Eye (tissue), 1 donor: ENCODE measurements around the gene DAB2.

ENCODE experiments used
- DNase-seq: peaks from one replicate; pipeline ENCODE4 v3.0.0-alpha.2; 2015

DAB2 gene

GRCh38 chr5:39333104-39333503 lies 91.7 kb downstream of the DAB2 start:
- no peak for DNase-seq

DNA sequence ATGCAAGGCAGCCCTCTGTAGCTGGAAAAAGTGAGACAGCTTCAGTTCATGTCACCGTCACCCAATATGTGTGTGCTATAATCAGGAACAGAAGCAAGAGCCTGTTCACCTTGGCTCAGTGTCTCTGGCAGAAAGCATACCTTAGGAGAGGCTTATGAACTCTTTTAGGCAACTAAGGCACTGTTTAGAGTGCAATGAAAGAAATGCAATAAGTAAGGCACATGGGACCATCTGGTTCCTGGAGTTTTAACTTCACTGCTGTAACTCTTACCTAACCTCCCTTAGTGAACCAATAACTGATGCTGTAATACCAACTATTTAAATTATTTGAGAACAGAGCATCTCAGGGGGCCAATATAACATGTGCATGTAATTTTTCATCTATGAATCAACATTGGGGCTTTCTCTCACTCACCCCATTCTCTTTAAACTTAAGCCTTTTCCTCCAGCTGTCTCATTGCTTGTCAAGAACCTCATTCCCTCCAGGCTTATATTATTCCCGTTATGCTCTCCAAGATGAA lies 92.9 kb downstream of the DAB2 start:
- peak; percentile 21 for DNase-seq

DNA sequence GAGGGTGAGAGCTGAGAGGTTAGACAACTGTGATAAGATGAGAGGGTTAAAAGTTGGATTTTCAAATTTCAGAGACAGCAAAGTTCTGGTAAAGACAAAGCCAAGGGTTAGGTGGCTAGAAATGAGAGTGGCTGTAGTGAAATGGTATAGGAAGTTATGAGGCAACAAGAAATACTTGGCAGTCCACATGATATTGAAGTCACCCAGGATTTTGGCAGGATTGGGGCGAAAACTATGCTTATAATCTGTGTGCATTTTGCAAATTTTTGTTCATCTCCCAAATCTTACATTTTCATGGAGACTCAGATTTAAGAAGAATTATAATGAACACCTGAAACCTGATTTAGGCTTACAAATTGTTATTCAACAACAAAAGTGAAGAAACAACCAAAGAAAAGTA lies 96.0 kb downstream of the DAB2 start:
- DNase-seq: no peak

DNA sequence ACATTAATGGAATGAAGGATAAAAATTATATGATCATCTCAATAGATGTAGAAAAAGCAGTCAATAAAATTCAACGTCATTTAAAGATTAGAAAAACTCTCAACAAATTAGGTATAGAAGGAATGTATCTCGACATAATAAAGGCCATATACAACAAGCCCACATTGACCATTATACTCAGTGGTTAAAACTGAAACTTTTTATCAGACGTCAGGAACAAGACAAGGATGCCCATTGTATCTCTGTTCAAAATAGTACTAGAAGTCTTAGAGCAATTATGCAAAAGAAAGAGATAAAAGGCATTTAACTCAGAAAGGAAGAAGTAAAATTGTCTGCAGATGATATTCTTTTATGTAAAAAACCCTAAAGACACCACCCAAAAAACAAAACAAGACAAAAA lies 101.2 kb downstream of the DAB2 start:
- DNase-seq: no peak
